GM12878 (cell line): ENCODE measurements around the gene SPRING1. TPM values are rescaled to one million over a fixed set of nuclear protein-coding genes. Genes with fewer than 3 reads are reported as not detected.

Experiments used
- ATAC-seq: fragments of 200-7000 bp; cut with Tn5 transposase; 3 replicates; pipeline ENCODE4 v1.9.1; 2020; ENCODE audit warnings: mild to moderate bottlenecking, moderate library complexity
- BruUV-seq: library from RNA; stranded (reverse); fragments of 400-500 nt; replicated peaks from 2 replicates; lab custom pipeline; 2021; lab: Mats Ljungman, UMichigan
- CTCF ChIA-PET: fragments of 300-600 bp; sonication (Branson Sonifier 250); formaldehyde crosslinking; extraction: SDS; loops from one replicate; lab custom pipeline; 2021; ENCODE audit warnings: inconsistent platforms; lab: Yijun Ruan, JAX
- POLR2A ChIA-PET: fragments of 350-600 bp; formaldehyde crosslinking; extraction: SDS; loops from one replicate; lab custom pipeline; 2021; ENCODE audit warnings: inconsistent platforms; lab: Charles Lee
- RAD21 ChIA-PET: fragments of 300-600 bp; sonication (Branson Sonifier 250); formaldehyde crosslinking; loops from one replicate; lab custom pipeline; 2023; ENCODE audit warnings: antibody characterized with exemption; ENCODE audit not compliant: unreplicated experiment; lab: Charles Lee
- SMC1A ChIA-PET: fragments of 300-600 bp; sonication (Branson Sonifier 250); formaldehyde crosslinking; loops from one replicate; lab custom pipeline; 2023; ENCODE audit not compliant: unreplicated experiment, uncharacterized antibody; lab: Charles Lee
- DNase-seq: peaks from one replicate; pipeline ENCODE4 v3.0.0-alpha.2; 2011; ENCODE audit warnings: low read depth, low spot score
- FAIRE-seq: peaks from 3 replicates; lab custom pipeline; 2011; peaks lifted over from hg19 to GRCh38; lab: Jason Lieb, UNC
- H2AFZ ChIP-seq: 2 replicates; pipeline ENCODE4 v1.6.0; 2011; ENCODE audit warnings: low read depth, low read length, control low read depth; ENCODE audit not compliant: control insufficient read depth
- H3K27ac ChIP-seq: 2 replicates; pipeline ENCODE4 v1.5.1; 2011; ENCODE audit warnings: control low read depth; ENCODE audit not compliant: control insufficient read depth, insufficient read depth
- H3K27me3 ChIP-seq, 2 experiments: replicated peaks in 1 of 2; 2 replicates each; pipeline versions ENCODE4 v1.6.0 to v1.6.1; 2011; ENCODE audit warnings: low read length in 1 of 2; ENCODE audit not compliant: control insufficient read depth in 2 of 2, insufficient read depth in 2 of 2
- H3K36me3 ChIP-seq, 2 experiments: 2 replicates each; pipeline ENCODE4 v1.5.1; 2011; ENCODE audit warnings: low read length in 1 of 2; ENCODE audit not compliant: control insufficient read depth in 2 of 2, insufficient read depth in 2 of 2
- H3K4me1 ChIP-seq: 2 replicates; pipeline ENCODE4 v1.6.1; 2011; ENCODE audit warnings: mild to moderate bottlenecking, low read length, moderate library complexity, mixed read lengths; ENCODE audit not compliant: control insufficient read depth, insufficient read depth
- H3K4me2 ChIP-seq: 2 replicates; pipeline ENCODE4 v1.6.0; 2011; ENCODE audit warnings: control low read depth; ENCODE audit not compliant: control insufficient read depth, insufficient read depth
- H3K4me3 ChIP-seq: fragments of 200-600 bp; sonication (generic); 2 replicates; pipeline ENCODE4 v1.5.1; 2016
- H3K79me2 ChIP-seq: 2 replicates; pipeline ENCODE4 v1.6.0; 2011; ENCODE audit warnings: low read length; ENCODE audit not compliant: control insufficient read depth, insufficient read depth
- H3K9ac ChIP-seq: 2 replicates; pipeline ENCODE4 v1.8.0; 2011; ENCODE audit warnings: low read length, control low read depth, mixed read lengths; ENCODE audit not compliant: control insufficient read depth, insufficient read depth
- H3K9me3 ChIP-seq: replicated peaks from 3 replicates; pipeline ENCODE4 v1.5.1; 2011; ENCODE audit warnings: mild to moderate bottlenecking, low read length; ENCODE audit not compliant: control insufficient read depth, insufficient read depth
- H4K20me1 ChIP-seq: 2 replicates; pipeline ENCODE4 v1.6.0; 2011; ENCODE audit not compliant: control insufficient read depth, insufficient read depth
- ATF7 ChIP-seq: fragments of 450-650 bp; IDR thresholded peaks from 2 replicates; pipeline ENCODE4 v1.6.1; 2016; ENCODE audit warnings: low read depth, mild to moderate bottlenecking
- BCL11A ChIP-seq: IDR thresholded peaks from 2 replicates; pipeline ENCODE4 v1.6.1; 2011; ENCODE audit warnings: low read depth, low read length
- IKZF2 ChIP-seq, 2 experiments: fragments of 450-650 bp; IDR thresholded peaks; 2 replicates each; pipeline ENCODE4 v1.6.1; 2017; ENCODE audit warnings: mild to moderate bottlenecking in 2 of 2, moderate library complexity in 2 of 2
- POLR2AphosphoS2 ChIP-seq: IDR thresholded peaks from 2 replicates; pipeline ENCODE4 v1.6.1; 2011; ENCODE audit warnings: low read depth, mild to moderate bottlenecking, low read length, improper control_type of control experiment, moderate library complexity
- ZNF622 ChIP-seq: fragments of 450-650 bp; IDR thresholded peaks from 2 replicates; pipeline ENCODE4 v1.6.1; 2017; ENCODE audit warnings: mild to moderate bottlenecking, inconsistent platforms
- WGBS: methylation state at CpG from one replicate; pipeline ENCODE4 v1.1.6; 2016; ENCODE audit warnings: low lambda C conversion rate; ENCODE audit not compliant: insufficient replicate concordance, insufficient coverage; ENCODE audit errors: missing lambda C conversion rate; 5-methylcytosine and 5-hydroxymethylcytosine counted together
- in situ Hi-C: fragments of 300-500 bp; cut with MboI; formaldehyde crosslinking; loops from 9 replicates; pipeline ENCODE4 v1.14.3; 2018; ENCODE audit warnings: mixed read lengths
- intact Hi-C: fragments of 100-400 bp; cut with micrococcal nuclease; formaldehyde crosslinking; loops from one replicate; pipeline ENCODE4 v1.14.2; 2022; ENCODE audit not compliant: unreplicated experiment
- polyA plus RNA-seq, 11 experiments: library from polyadenylated mRNA; depleted of rRNA in 4 of 11; unstranded in 6 of 11; stranded (reverse) in 5 of 11; fragments of >200 nt; fragmentation: Nextera tagmentation in 4 of 11; fragmentation: Illumina TruSeq in 1 of 11; extraction: Ambion mirVana in 4 of 11; extraction: Trizol in 1 of 11; gene quantifications; 1 replicate in 1 of 11; 2 replicates in 10 of 11; pipeline versions ENCODE4 v1.2.1 to v1.2.3, GENCODE V29; 2011 to 2016; ENCODE audit warnings: inconsistent platforms in 2 of 11, missing spikeins in 2 of 11, low read depth in 1 of 11
- total RNA-seq, 4 experiments: library from RNA; depleted of rRNA in 3 of 4; stranded (reverse); fragments of >200 nt in 3 of 4; fragmentation: Illumina TruSeq in 1 of 4; extraction: Trizol in 1 of 4; gene quantifications; 2 replicates each; pipeline versions ENCODE4 v1.2.1 to v1.2.3, GENCODE V29; 2013 to 2021
- TF ChIP-seq, protein P1 (sequence below): fragments of 450-650 bp; IDR thresholded peaks from 2 replicates; pipeline ENCODE4 v1.6.1; 2017; ENCODE audit warnings: antibody characterized with exemption, mild to moderate bottlenecking, moderate library complexity
- TF ChIP-seq, protein P2 (sequence below): IDR thresholded peaks from 2 replicates; pipeline ENCODE4 v1.6.1; 2012; ENCODE audit warnings: mild to moderate bottlenecking, low read depth, low read length

Gene SPRING1
- total and polyA plus RNA-seq, 10 of the 15 experiments (the other 5 are each of a cell fraction or from before 2014, with no cell fraction given) = 2.5 to 25.7 (median 14.3) TPM

DNA sequence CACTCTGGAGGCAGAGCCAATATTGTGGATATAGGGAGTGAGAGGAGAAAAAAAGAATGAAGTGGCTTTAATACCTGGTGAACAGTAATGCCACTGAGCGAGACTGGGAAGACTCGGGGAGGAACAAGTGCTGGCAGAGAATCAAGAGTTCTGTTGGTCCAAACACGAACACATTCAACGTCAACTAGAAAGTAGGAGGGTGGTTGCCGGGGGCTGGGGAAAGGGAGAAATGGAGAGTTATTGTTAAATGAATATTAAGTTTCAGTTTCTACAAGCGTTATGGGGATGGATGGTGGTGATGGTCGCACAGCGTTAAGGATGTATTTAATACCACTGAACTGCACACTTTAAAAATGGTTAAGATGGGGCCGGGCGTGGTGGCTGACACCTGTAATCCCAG, 2.8 kb downstream of the SPRING1 start:
- BruUV-seq = no TSS peak
- intact Hi-C loops = loop anchor here (10.0 kb wide), 1 partner anchor 150 kb away; the partner anchor contains the start of gene HRK
- in situ Hi-C loops = no loop called here
- DNase-seq (no peak), ATAC-seq (no peak), FAIRE-seq (no peak)
- no peak overlapping the region for H3K9ac ChIP-seq
- no peak overlapping the region for H2AFZ ChIP-seq
- ChIA-PET SMC1A (no interaction called here), CTCF (no interaction called here), RAD21 (no interaction called here), POLR2A (no interaction called here)
- no peaks in the 10 kb centered on the region for H3K9me3 ChIP-seq
- no peaks in the 10 kb centered on the region for H4K20me1 ChIP-seq
- peaks cover 21% of the 10 kb centered on the region for H3K79me2 ChIP-seq
- no peak overlapping the region for H3K27ac ChIP-seq
- H3K36me3 ChIP-seq = no peaks in the 10 kb centered on the region; a peak in 2 of 4 replicates
- H3K4me1 ChIP-seq = peaks cover 4% of the 10 kb centered on the region; the same call in 1 of the 2 replicates
- WGBS = 68% methylated on average over 10 of the region's 10 CpGs
- H3K27me3 ChIP-seq = no peaks in the 10 kb centered on the region
- no peak overlapping the region for H3K4me3 ChIP-seq
- no peak for TF ChIP-seq ZNF622
- TF ChIP-seq, protein P1, sequence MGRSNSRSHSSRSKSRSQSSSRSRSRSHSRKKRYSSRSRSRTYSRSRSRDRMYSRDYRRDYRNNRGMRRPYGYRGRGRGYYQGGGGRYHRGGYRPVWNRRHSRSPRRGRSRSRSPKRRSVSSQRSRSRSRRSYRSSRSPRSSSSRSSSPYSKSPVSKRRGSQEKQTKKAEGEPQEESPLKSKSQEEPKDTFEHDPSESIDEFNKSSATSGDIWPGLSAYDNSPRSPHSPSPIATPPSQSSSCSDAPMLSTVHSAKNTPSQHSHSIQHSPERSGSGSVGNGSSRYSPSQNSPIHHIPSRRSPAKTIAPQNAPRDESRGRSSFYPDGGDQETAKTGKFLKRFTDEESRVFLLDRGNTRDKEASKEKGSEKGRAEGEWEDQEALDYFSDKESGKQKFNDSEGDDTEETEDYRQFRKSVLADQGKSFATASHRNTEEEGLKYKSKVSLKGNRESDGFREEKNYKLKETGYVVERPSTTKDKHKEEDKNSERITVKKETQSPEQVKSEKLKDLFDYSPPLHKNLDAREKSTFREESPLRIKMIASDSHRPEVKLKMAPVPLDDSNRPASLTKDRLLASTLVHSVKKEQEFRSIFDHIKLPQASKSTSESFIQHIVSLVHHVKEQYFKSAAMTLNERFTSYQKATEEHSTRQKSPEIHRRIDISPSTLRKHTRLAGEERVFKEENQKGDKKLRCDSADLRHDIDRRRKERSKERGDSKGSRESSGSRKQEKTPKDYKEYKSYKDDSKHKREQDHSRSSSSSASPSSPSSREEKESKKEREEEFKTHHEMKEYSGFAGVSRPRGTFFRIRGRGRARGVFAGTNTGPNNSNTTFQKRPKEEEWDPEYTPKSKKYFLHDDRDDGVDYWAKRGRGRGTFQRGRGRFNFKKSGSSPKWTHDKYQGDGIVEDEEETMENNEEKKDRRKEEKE = no peak
- TF ChIP-seq ATF7 = no peak
- TF ChIP-seq, protein P2, sequence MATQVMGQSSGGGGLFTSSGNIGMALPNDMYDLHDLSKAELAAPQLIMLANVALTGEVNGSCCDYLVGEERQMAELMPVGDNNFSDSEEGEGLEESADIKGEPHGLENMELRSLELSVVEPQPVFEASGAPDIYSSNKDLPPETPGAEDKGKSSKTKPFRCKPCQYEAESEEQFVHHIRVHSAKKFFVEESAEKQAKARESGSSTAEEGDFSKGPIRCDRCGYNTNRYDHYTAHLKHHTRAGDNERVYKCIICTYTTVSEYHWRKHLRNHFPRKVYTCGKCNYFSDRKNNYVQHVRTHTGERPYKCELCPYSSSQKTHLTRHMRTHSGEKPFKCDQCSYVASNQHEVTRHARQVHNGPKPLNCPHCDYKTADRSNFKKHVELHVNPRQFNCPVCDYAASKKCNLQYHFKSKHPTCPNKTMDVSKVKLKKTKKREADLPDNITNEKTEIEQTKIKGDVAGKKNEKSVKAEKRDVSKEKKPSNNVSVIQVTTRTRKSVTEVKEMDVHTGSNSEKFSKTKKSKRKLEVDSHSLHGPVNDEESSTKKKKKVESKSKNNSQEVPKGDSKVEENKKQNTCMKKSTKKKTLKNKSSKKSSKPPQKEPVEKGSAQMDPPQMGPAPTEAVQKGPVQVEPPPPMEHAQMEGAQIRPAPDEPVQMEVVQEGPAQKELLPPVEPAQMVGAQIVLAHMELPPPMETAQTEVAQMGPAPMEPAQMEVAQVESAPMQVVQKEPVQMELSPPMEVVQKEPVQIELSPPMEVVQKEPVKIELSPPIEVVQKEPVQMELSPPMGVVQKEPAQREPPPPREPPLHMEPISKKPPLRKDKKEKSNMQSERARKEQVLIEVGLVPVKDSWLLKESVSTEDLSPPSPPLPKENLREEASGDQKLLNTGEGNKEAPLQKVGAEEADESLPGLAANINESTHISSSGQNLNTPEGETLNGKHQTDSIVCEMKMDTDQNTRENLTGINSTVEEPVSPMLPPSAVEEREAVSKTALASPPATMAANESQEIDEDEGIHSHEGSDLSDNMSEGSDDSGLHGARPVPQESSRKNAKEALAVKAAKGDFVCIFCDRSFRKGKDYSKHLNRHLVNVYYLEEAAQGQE = no peak
- TF ChIP-seq IKZF2 (IDR thresholded peaks at IDR 0.05) = no peak
- no peak for TF ChIP-seq BCL11A
- TF ChIP-seq POLR2AphosphoS2 = no peak
- H3K4me2 ChIP-seq = peak overlapping the region; percentile 13; the same call in 1 of the 2 replicates
